Testis (tissue), 3 donors: ENCODE measurements around the gene GDPD3. TPM values are rescaled to one million over a fixed set of nuclear protein-coding genes. Genes with fewer than 3 reads are reported as not detected.

Source experiments
- DNase-seq: peaks from one replicate; pipeline ENCODE4 v3.0.0-alpha.2; 2019
- H3K27ac ChIP-seq, 2 donors: fragments of 200-600 bp; sonication (generic); one replicate each; pipeline ENCODE4 v1.5.1; 2019
- H3K27me3 ChIP-seq: fragments of 200-600 bp; sonication (generic); one replicate; pipeline ENCODE4 v1.5.1; 2019
- H3K36me3 ChIP-seq: fragments of 200-600 bp; sonication (generic); one replicate; pipeline ENCODE4 v1.5.1; 2017; ENCODE audit warnings: low read depth; ENCODE audit errors: missing control alignments
- H3K4me1 ChIP-seq: fragments of 200-600 bp; sonication (generic); one replicate; pipeline ENCODE4 v1.5.1; 2019
- H3K4me3 ChIP-seq, 2 donors: fragments of 200-600 bp; sonication (generic); one replicate each; pipeline ENCODE4 v1.5.1; 2017 to 2019
- H3K9me3 ChIP-seq: fragments of 200-600 bp; sonication (generic); one replicate; pipeline ENCODE4 v1.5.1; 2017
- POLR2A ChIP-seq: fragments of 450-650 bp; IDR thresholded peaks from one replicate; pipeline ENCODE4 v1.6.1; 2017; ENCODE audit warnings: antibody characterized with exemption, mild to moderate bottlenecking, moderate library complexity
- WGBS, 2 donors: methylation state at CpG; one replicate each; pipeline ENCODE4 v1.1.5; 2018; 5-methylcytosine and 5-hydroxymethylcytosine counted together
- intact Hi-C: fragments of 100-400 bp; cut with DNase I; formaldehyde crosslinking; loops from one replicate; pipeline ENCODE4 v1.15.1; 2023; ENCODE audit warnings: low total_unique reads
- polyA plus RNA-seq: library from polyadenylated mRNA; stranded (reverse); fragments of 350-450 nt; fragmentation: Illumina TruSeq; extraction: RNeasy Lipid Tissue Mini Kit (QIAGEN cat#74804); gene quantifications from one replicate; pipeline ENCODE4 v1.2.3, GENCODE V29; 2014; ENCODE audit warnings: low read depth, low replicate concordance; ENCODE audit not compliant: insufficient read depth
- total RNA-seq, 2 donors: library from RNA; depleted of rRNA; stranded (reverse); fragments of >200 nt; gene quantifications; one replicate each; pipeline ENCODE4 v1.2.3, GENCODE V29; 2016
- TF ChIP-seq, protein P1 (sequence below), 3 experiments: fragments of 450-650 bp in 2 of 3; fragments of 200-600 bp in 1 of 3; sonication (generic) in 1 of 3; IDR thresholded peaks; one replicate each; pipeline ENCODE4 v1.5.1; 2016 to 2019; ENCODE audit warnings: antibody characterized with exemption in 3 of 3, mild to moderate bottlenecking in 2 of 3, moderate library complexity in 1 of 3

Gene GDPD3
- total and polyA plus RNA-seq, 3 donors from 2014 or later, result 1.5 to 7.2 (median 4.0) TPM

DNA sequence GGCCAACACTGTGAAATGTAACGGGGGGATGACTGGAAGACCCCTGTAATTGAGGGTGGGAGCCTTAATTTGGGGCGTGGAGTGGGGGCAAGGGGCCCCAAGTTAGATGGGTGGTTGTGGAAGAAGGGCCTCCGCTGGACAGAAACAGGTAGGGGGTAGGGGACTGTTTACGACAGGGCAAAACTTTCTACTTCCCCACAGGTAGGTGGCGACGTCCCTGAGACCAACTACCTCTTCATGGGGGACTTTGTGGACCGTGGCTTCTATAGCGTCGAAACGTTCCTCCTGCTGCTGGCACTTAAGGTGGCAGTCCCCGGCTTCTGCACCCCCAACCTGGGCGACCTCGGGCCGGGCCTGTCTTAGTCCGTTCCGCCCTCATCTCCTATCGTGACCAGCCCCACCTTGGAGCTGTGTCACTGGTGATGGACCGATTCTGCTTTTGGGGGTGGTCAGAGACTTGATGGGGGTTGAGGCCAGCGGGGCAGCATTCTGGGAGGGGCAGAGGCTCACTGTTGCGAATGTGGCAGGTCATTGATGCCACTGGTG lies 30.7 kb downstream of the GDPD3 start:
- Histone ChIP-seq H3K4me1 (peaks cover 3% of the 10 kb centered on the region), H3K27ac (no peak overlapping the region), H3K4me3 (no peak overlapping the region), H3K27me3 (no peaks in the 10 kb centered on the region), H3K9me3 (no peaks in the 10 kb centered on the region), H3K36me3 (no peaks in the 10 kb centered on the region)
- no peak for DNase-seq
- TF ChIP-seq, protein P1, sequence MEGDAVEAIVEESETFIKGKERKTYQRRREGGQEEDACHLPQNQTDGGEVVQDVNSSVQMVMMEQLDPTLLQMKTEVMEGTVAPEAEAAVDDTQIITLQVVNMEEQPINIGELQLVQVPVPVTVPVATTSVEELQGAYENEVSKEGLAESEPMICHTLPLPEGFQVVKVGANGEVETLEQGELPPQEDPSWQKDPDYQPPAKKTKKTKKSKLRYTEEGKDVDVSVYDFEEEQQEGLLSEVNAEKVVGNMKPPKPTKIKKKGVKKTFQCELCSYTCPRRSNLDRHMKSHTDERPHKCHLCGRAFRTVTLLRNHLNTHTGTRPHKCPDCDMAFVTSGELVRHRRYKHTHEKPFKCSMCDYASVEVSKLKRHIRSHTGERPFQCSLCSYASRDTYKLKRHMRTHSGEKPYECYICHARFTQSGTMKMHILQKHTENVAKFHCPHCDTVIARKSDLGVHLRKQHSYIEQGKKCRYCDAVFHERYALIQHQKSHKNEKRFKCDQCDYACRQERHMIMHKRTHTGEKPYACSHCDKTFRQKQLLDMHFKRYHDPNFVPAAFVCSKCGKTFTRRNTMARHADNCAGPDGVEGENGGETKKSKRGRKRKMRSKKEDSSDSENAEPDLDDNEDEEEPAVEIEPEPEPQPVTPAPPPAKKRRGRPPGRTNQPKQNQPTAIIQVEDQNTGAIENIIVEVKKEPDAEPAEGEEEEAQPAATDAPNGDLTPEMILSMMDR (IDR thresholded peaks at IDR 0.05), result no peak
- TF ChIP-seq POLR2A, result no peak
- WGBS, 2 donors, result 85 to 90% methylated on average over 7 to 20 of the region's 20 CpGs
- intact Hi-C loops, result no loop called here

DNA sequence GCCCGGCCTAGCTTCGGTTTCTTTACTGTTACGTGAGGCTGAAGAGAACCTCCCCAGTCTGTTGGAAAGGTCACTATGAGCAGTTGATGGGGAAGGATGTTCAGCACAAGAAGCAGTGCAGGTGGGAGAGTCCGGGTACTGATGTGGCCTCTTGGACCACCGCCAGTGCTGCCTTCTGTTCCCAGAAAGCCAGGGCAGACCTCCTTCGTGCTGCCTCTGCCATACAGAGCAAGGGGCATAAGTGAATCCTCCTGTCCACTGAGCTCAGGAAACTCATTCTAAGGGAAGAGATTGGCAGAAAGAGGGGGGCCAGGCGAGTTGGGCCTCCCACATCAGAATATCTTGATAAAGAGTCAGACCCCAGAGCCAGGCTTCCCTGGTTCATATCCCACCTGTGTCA lies 33.9 kb downstream of the GDPD3 start:
- H3K27ac ChIP-seq, result no peak overlapping the region
- intact Hi-C loops, result no loop called here

DNA sequence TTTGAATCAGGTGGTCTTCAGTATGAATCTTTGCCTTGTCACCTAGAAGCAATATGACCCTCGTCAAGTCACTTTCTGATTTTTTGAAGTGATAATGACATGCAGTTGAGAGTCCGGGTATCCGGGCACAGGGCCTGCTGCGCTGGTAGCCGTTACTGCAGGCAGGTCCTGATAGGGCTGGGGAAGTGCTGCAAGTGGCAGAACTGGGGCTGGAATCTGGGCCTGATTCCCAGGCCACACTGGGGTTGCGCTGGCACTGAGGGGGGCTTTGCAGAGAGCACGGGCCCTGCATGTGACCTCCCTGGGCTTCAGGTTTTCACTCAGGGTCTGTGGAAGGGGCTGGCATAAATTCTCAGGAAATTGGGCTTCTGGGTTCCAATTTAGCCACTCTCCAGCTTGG lies 34.6 kb downstream of the GDPD3 start:
- WGBS, 2 donors, result 61 to 79% methylated on average over 6 to 7 of the region's 7 CpGs
- TF ChIP-seq POLR2A, result no peak
- TF ChIP-seq, protein P1 (IDR thresholded peaks at IDR 0.05), result no peak
- Histone ChIP-seq H3K36me3 (no peaks in the 10 kb centered on the region), H3K4me3 (no peak overlapping the region), H3K4me1 (peaks cover 16% of the 10 kb centered on the region), H3K9me3 (no peaks in the 10 kb centered on the region), H3K27me3 (no peaks in the 10 kb centered on the region), H3K27ac (no peak overlapping the region)
- intact Hi-C loops, result no loop called here
- no peak for DNase-seq

More for the DNA sequence above, 33.9 kb downstream of the GDPD3 start:
- Histone ChIP-seq H3K4me1 (peaks cover 16% of the 10 kb centered on the region), H3K27me3 (no peaks in the 10 kb centered on the region), H3K36me3 (no peaks in the 10 kb centered on the region), H3K9me3 (no peaks in the 10 kb centered on the region), H3K4me3 (no peak overlapping the region)
- TF ChIP-seq, protein P1 (IDR thresholded peaks at IDR 0.05), result no peak
- no peak for TF ChIP-seq POLR2A
- WGBS, 2 donors, result 78 to 80% methylated on average over 5 to 7 of the region's 7 CpGs
- DNase-seq, result no peak

DNA sequence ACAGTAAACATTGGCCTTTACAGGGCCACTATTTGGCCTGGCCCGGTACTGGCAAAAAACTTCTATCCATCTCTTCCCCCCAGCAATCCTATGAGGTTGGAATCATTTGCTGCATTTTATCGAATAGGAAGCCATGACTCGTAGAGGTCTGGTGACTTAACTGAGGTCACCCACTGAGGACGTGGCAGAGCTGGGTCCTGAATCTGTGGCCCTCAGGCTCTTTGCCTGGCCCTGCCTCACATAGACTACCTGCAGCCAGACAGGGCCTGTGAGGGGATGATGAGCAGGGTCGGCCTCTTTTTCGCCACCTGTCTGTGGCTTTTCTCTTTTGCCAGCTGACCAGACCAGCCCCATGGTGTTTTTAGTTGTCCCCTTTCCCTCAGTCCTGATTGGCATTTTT lies 35.7 kb downstream of the GDPD3 start:
- intact Hi-C loops, result no loop called here
- peaks cover 16% of the 10 kb centered on the region for H3K4me1 ChIP-seq
- H3K4me3 ChIP-seq, result no peak overlapping the region
- H3K27me3 ChIP-seq, result no peaks in the 10 kb centered on the region
- 77 to 81% methylated on average over 6 of the region's 6 CpGs for WGBS, 2 donors
- TF ChIP-seq, protein P1 (IDR thresholded peaks at IDR 0.05), result no peak
- no peak for TF ChIP-seq POLR2A
- no peak overlapping the region for H3K27ac ChIP-seq
- no peak for DNase-seq
- no peaks in the 10 kb centered on the region for H3K9me3 ChIP-seq
- no peaks in the 10 kb centered on the region for H3K36me3 ChIP-seq

DNA sequence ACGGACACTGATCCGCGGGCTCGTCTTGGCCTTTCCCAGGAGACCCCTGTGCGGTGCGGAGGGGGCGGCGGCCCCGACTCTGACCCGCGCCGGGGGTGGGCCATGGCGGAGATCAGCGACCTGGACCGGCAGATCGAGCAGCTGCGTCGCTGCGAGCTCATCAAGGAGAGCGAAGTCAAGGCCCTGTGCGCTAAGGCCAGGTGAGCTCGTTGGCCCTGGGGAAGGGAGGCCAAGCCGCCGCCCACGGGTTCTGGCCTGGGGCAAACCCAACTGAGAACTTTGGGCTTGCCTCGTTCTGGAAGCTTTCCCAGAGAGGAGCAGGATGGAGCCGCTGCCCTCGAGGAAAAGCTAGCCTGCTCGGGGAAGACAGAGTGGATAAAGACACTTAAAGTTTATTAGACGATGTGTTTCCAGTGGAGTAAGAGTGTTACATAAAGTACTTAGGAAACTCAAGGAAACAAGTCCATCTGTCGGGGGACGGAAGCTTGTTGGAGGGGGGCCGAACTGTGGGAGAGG lies 37.0 kb downstream of the GDPD3 start:
- intact Hi-C loops, result no loop called here
- no peak for DNase-seq
- Histone ChIP-seq H3K36me3 (no peaks in the 10 kb centered on the region), H3K4me1 (peaks cover 18% of the 10 kb centered on the region), H3K27ac (peak overlapping the region; percentile 85 to 92), H3K9me3 (no peaks in the 10 kb centered on the region), H3K27me3 (no peaks in the 10 kb centered on the region), H3K4me3 (peak overlapping the region; percentile 99)
- TF ChIP-seq, protein P1 (IDR thresholded peaks at IDR 0.05), result no peak
- no peak for TF ChIP-seq POLR2A
- 1 to 2% methylated on average over 15 to 18 of the region's 33 CpGs for WGBS, 2 donors
